Karpas-422 (cell line): ENCODE results near the gene EPC2. TPM values are rescaled to one million over a fixed set of nuclear protein-coding genes. Genes with fewer than 3 reads are reported as not detected.
A peak's percentile ranks its signal among the peaks of the same experiment; 100 is the strongest.
"Not testable (repeated sequence)": the region's sequence is repeated elsewhere in the genome, so short reads cannot be mapped to it uniquely, and the experiment has no call there.

Source experiments
- DNase-seq: peaks from one replicate; pipeline ENCODE4 v3.0.0-alpha.2; 2015
- H2AFZ ChIP-seq: fragments of 200-600 bp; sonication (generic); 2 replicates; pipeline ENCODE4 v1.6.1; 2014; ENCODE audit warnings: antibody characterized with exemption, low read length, mixed read lengths
- H3K27ac ChIP-seq: fragments of 200-600 bp; sonication (generic); 2 replicates; pipeline ENCODE4 v1.5.1; 2014; ENCODE audit warnings: mild to moderate bottlenecking, low read length, moderate library complexity
- H3K27me3 ChIP-seq: fragments of 200-600 bp; sonication (generic); 2 replicates; pipeline ENCODE4 v1.6.1; 2014; ENCODE audit warnings: low read length, mixed read lengths
- H3K36me3 ChIP-seq: fragments of 200-600 bp; sonication (generic); 2 replicates; pipeline ENCODE4 v1.6.1; 2014; ENCODE audit warnings: low read length, mixed read lengths; ENCODE audit not compliant: insufficient read depth
- H3K4me1 ChIP-seq: fragments of 200-600 bp; sonication (generic); 2 replicates; pipeline ENCODE4 v1.6.1; 2014; ENCODE audit warnings: mild to moderate bottlenecking, low read length, mixed read lengths
- H3K4me2 ChIP-seq: fragments of 200-600 bp; sonication (generic); 2 replicates; pipeline ENCODE4 v1.6.1; 2014; ENCODE audit warnings: low read length, low read depth, mild to moderate bottlenecking; ENCODE audit not compliant: poor library complexity, severe bottlenecking
- H3K4me3 ChIP-seq: fragments of 200-600 bp; sonication (generic); 2 replicates; pipeline ENCODE4 v1.5.1; 2014; ENCODE audit warnings: mild to moderate bottlenecking, antibody characterized with exemption, low read length, mixed read lengths
- H3K79me2 ChIP-seq: fragments of 200-600 bp; sonication (generic); 2 replicates; pipeline ENCODE4 v1.6.1; 2014; ENCODE audit warnings: mild to moderate bottlenecking, low read length, mixed read lengths
- H3K9ac ChIP-seq: fragments of 200-600 bp; sonication (generic); 2 replicates; pipeline ENCODE4 v1.6.0; 2014; ENCODE audit warnings: low read length
- H3K9me2 ChIP-seq: fragments of 200-600 bp; sonication (generic), shearing (Covaris generic); replicated peaks from 2 replicates; pipeline ENCODE4 v1.6.0; 2014; ENCODE audit warnings: mild to moderate bottlenecking, low read length, moderate library complexity; ENCODE audit not compliant: insufficient read depth
- H3K9me3 ChIP-seq: fragments of 300-700, 200-600 bp; sonication (generic); 2 replicates; pipeline ENCODE4 v1.6.1; 2014; ENCODE audit warnings: low read length, mixed read lengths
- H4K20me1 ChIP-seq: fragments of 200-600 bp; sonication (generic); 2 replicates; pipeline ENCODE4 v1.6.1; 2014; ENCODE audit warnings: mild to moderate bottlenecking, antibody characterized with exemption, low read length, low read depth; ENCODE audit not compliant: insufficient read depth
- total RNA-seq: library from RNA; depleted of rRNA; stranded (reverse); fragments of >200 nt; shearing (Covaris generic); gene quantifications from 2 replicates; pipeline ENCODE4 v1.2.3, GENCODE V29; 2014; ENCODE audit warnings: low replicate concordance

EPC2 gene
- total RNA-seq, 1 experiment from 2014 or later, result 30.3 TPM

DNA sequence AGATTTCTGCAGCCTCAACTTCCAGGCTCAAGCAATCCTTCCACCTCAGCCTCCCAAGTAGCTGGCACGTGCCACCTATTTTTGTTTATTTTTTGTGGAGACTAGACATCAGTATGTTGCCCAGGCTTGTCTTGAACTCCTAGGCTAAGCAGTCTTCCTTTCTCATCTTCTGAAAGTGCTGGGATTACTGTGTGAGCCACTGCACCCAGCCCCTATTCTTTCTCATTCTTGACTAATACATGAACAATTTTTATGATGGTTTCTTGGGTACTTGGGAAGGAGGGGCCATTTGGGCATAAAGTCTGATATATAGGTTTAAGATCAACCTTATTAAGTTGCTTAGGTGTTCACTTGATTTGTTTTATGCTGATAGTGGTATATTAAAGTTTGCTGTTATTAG is 26.2 kb downstream of the EPC2 start:
- no peak for DNase-seq
- H3K9me2 ChIP-seq, result no peaks in the 10 kb centered on the region
- H3K9ac ChIP-seq, result no peak overlapping the region
- H3K4me1 ChIP-seq, result no peaks in the 10 kb centered on the region
- H3K4me2 ChIP-seq, result no peak overlapping the region
- no peak overlapping the region for H3K4me3 ChIP-seq
- H4K20me1 ChIP-seq, result peaks cover 8% of the 10 kb centered on the region; the same call in 1 of the 2 replicates
- H3K79me2 ChIP-seq, result peaks cover 100% of the 10 kb centered on the region
- H3K27ac ChIP-seq, result no peak overlapping the region
- peaks cover 22% of the 10 kb centered on the region for H3K9me3 ChIP-seq
- no peaks in the 10 kb centered on the region for H3K27me3 ChIP-seq
- H2AFZ ChIP-seq, result no peak overlapping the region
- H3K36me3 ChIP-seq, result peaks cover 11% of the 10 kb centered on the region; the same call in 1 of the 2 replicates

DNA sequence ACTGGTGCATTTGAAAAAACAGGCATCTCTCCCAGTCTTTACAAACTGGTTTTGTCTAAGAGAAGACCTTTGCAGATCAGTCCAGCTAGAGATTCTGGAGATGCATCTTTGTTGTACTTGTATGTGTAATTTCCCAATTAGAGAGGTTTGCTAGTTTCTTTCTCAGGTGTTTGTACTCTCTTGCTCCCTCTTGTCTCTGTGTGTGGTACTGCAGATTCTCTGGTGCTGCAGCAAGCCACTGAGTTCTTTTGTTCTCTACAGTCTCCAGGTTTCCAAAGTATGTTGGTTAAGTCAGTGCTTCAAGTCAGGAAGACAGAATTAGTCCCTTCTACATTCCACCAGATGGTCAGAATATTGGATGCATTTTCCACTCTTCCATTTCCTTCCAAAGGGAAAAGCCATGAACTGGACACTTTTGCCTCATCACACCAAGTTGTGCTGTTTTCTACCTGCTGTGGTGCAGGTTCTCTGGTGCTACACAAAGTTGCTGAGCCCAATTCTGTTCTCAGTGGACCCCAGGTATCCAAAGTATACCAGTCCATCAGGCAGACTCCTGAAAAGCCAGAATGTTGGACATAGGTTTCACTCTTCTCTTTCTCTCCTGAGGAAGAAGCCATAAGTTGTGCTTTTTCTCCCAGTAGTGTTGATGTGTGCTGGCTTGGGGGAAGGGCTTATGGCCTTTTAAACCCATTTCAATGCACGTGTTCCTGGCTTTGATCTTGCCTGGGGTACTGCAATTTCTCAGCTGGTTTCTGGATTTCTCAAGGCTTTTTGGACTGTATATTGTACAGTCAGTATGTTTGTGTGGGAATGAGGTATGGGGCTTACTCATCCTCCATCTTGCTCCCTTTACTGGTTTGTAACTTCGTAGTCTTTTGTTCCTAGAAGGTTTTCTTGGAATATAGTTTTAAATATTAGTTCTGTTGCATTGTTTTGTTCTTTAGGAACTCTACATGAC is 29.8 kb downstream of the EPC2 start:
- DNase-seq, result peak; percentile 69
- Histone ChIP-seq H3K27me3 (no peaks in the 10 kb centered on the region), H3K9ac (no peak overlapping the region), H3K27ac (no peak overlapping the region), H2AFZ (no peak overlapping the region), H3K9me2 (no peaks in the 10 kb centered on the region), H3K4me2 (no peak overlapping the region), H3K4me3 (no peak overlapping the region), H4K20me1 (peaks cover 8% of the 10 kb centered on the region; the same call in 1 of the 2 replicates), H3K79me2 (peaks cover 95% of the 10 kb centered on the region), H3K9me3 (peaks cover 26% of the 10 kb centered on the region), H3K4me1 (no peaks in the 10 kb centered on the region), H3K36me3 (peaks cover 13% of the 10 kb centered on the region; the same call in 1 of the 2 replicates)

DNA sequence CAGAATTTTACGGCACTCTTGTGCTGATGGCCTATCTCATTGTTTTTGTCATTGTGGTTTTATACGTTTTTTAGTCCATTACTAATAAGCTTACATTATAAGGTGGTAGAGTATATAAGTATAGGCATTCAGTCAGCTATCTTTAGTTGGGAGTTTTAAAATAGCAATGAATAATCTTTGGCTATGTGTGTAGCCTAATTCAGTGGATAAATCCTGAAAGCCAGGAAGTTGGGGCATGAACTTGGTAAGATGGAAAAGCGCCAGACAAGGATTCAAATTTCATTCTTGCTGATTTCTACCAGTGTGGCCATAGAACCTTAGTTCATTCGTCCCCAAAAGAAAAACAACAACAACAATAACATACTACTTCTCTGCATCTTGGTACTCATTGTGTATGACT is 31.2 kb downstream of the EPC2 start:
- Histone ChIP-seq H3K27ac (no peak overlapping the region), H3K4me3 (no peak overlapping the region), H4K20me1 (peaks cover 8% of the 10 kb centered on the region; the same call in 1 of the 2 replicates), H3K4me1 (no peaks in the 10 kb centered on the region), H3K9me3 (peaks cover 26% of the 10 kb centered on the region), H3K9me2 (no peaks in the 10 kb centered on the region), H3K79me2 (peaks cover 95% of the 10 kb centered on the region), H3K27me3 (no peaks in the 10 kb centered on the region), H3K36me3 (peaks cover 13% of the 10 kb centered on the region; the same call in 1 of the 2 replicates), H2AFZ (no peak overlapping the region), H3K4me2 (no peak overlapping the region), H3K9ac (no peak overlapping the region)
- no peak for DNase-seq

DNA sequence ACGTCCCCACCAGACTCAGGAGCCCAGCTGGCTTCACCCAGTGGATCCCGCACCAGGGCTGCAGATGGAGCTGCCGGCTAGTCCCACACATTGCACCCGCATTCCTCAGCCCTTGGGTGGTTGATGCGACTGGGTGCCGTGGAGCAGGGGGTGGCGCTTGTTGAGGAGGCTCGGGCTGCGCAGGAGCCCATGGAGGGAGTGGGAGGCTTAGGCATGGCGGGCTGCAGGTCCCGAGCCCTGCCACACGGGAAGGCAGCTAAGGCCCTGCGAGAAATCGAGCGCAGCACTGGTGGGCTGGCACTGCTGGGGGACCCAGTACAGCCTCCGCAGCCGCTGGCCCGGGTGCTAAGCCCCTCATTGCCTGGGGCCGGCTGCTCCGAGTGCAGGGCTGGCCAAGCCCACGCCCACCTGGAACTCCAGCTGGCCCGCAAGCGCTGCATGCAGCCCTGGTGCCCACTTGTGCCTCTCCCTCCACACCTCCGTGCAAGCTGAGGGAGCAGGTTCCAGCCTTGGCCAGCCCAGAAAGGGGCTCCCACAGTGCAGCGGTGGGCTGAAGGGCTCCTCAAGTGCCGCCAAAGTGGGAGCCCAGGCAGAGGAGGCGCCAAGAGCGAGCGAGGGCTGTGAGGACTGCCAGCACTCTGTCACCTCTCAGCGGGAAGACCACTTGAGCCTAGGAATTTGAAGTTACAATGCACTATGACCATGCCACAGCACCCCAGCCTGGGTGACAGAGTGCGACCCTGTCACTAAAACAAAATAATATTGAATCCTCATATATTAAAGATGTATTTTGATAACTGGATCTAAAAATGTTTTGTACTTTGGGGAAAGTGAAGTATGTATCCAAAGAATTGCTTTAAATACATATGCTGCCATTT is 34.0 kb downstream of the EPC2 start:
- Histone ChIP-seq H3K9me3 (peaks cover 14% of the 10 kb centered on the region), H3K79me2 (peaks cover 95% of the 10 kb centered on the region), H3K36me3 (peaks cover 13% of the 10 kb centered on the region; the same call in 1 of the 2 replicates)
- H3K9ac ChIP-seq, H3K4me1 ChIP-seq, H3K4me3 ChIP-seq, DNase-seq, H4K20me1 ChIP-seq, H3K4me2 ChIP-seq, H3K27me3 ChIP-seq, H2AFZ ChIP-seq, H3K27ac ChIP-seq, H3K9me2 ChIP-seq: not testable (repeated sequence)

DNA sequence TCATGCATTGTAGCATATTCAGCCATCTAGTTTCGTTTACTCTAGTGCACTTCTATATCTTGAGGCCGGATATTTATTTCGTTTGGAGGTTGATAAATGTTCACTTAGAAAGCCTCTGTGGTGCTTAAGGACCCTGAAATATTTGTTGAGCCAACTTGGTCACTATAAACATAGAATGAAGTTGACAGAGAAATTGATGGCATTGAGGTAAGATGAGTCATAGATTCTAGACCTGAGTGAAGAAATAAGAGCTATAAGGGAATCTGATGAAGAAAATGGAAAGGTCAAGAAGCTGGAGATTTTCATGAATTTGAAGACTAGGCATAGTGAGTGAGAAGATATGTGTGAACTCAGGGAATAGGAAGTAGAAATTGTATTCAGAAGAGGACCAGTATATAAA is 35.9 kb downstream of the EPC2 start:
- Histone ChIP-seq H3K4me1 (no peaks in the 10 kb centered on the region), H3K9me3 (peaks cover 7% of the 10 kb centered on the region), H3K79me2 (peaks cover 95% of the 10 kb centered on the region), H3K27ac (no peak overlapping the region), H2AFZ (no peak overlapping the region), H4K20me1 (no peaks in the 10 kb centered on the region; the same call in 1 of the 2 replicates), H3K27me3 (no peaks in the 10 kb centered on the region), H3K9ac (no peak overlapping the region), H3K4me2 (no peak overlapping the region), H3K36me3 (peaks cover 5% of the 10 kb centered on the region; the same call in 1 of the 2 replicates), H3K9me2 (no peaks in the 10 kb centered on the region), H3K4me3 (no peak overlapping the region)
- no peak for DNase-seq

DNA sequence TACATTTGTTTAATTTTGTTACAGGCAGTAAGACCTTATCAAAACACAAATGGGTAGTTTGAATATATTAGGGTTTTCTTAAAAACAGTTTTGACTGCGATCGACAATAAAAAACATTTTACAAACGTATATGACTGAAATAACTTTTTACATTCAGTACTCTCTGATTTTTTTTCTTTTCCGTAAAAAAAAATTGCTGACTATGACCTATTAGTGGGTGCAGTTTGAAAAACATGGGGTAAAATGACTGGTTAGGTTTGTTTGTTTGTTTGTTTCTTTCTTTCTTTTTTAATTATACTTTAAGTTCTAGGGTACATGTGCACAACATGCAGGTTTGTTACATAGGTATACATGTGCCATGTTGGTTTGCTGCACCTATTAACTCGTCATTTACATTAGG is 36.9 kb downstream of the EPC2 start:
- Histone ChIP-seq H3K9ac (no peak overlapping the region), H3K9me3 (no peaks in the 10 kb centered on the region), H3K27ac (no peak overlapping the region), H3K4me3 (no peak overlapping the region), H3K9me2 (no peaks in the 10 kb centered on the region), H3K4me1 (no peaks in the 10 kb centered on the region), H3K36me3 (no peaks in the 10 kb centered on the region), H3K27me3 (no peaks in the 10 kb centered on the region), H2AFZ (no peak overlapping the region), H3K79me2 (peaks cover 95% of the 10 kb centered on the region), H3K4me2 (no peak overlapping the region), H4K20me1 (no peaks in the 10 kb centered on the region)
- no peak for DNase-seq

DNA sequence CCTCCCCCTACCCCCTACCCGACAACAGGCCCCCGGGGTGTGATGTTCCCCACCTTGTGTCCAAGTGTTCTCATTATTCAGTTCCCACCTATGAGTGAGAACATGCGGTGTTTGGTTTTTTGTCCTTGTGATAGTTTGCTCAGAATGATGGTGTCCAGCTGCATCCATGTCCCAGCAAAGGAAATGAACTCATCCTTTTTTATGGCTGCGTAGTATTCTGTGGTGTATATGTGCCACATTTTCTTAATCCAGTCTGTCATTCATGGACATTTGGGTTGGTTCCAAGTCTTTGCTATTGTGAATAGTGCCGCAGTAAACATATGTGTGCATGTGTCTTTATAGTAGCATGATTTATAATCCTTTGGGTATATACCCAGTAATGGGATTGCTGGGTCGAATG is 37.3 kb downstream of the EPC2 start:
- H4K20me1 ChIP-seq, H3K9me2 ChIP-seq, H2AFZ ChIP-seq, H3K9ac ChIP-seq, DNase-seq, H3K4me3 ChIP-seq, H3K4me1 ChIP-seq, H3K4me2 ChIP-seq, H3K9me3 ChIP-seq, H3K36me3 ChIP-seq, H3K27me3 ChIP-seq, H3K27ac ChIP-seq: not testable (repeated sequence)
- peaks cover 95% of the 10 kb centered on the region for H3K79me2 ChIP-seq

DNA sequence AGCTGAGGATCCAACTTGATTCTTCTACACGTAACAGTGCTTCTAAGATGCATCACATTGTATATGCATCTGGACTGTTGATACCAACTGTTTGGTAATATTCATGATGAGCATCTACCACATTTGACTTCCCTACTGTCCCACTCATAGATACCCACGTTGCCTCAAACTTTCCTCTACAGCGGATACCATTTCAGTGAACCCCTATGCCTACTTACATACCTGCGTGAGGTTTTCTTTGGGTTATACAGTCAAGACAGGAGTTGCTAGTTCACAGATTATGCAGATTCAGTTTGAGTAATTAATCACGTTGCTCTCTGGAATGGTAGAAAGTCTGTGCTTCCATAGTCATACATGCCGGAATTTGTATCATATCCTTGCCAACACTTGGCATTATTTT is 40.0 kb downstream of the EPC2 start:
- DNase-seq, result no peak
- Histone ChIP-seq H4K20me1 (0 out of 2 replicates have a peak, but pooled peaks cover 6% of the 10 kb centered on the region), H3K79me2 (peaks cover 99% of the 10 kb centered on the region), H3K4me3 (no peak overlapping the region), H3K36me3 (no peaks in the 10 kb centered on the region), H3K4me1 (no peaks in the 10 kb centered on the region), H3K9me3 (no peaks in the 10 kb centered on the region), H3K9ac (no peak overlapping the region), H3K27ac (no peak overlapping the region), H3K4me2 (no peak overlapping the region), H2AFZ (no peak overlapping the region), H3K27me3 (no peaks in the 10 kb centered on the region), H3K9me2 (no peaks in the 10 kb centered on the region)
